Stimulated activated CD4-positive, alpha-beta T cell treated with anti-CD3 and anti-CD28 coated beads, Interleukin-2, amount 100 ng/mL, for 48 hours (primary cell): ENCODE results near the gene HDAC8.

Experiments
- DNase-seq, 2 donors: peaks; one replicate each; pipeline ENCODE4 v3.0.0-alpha.2; 2020

Gene HDAC8

DNA sequence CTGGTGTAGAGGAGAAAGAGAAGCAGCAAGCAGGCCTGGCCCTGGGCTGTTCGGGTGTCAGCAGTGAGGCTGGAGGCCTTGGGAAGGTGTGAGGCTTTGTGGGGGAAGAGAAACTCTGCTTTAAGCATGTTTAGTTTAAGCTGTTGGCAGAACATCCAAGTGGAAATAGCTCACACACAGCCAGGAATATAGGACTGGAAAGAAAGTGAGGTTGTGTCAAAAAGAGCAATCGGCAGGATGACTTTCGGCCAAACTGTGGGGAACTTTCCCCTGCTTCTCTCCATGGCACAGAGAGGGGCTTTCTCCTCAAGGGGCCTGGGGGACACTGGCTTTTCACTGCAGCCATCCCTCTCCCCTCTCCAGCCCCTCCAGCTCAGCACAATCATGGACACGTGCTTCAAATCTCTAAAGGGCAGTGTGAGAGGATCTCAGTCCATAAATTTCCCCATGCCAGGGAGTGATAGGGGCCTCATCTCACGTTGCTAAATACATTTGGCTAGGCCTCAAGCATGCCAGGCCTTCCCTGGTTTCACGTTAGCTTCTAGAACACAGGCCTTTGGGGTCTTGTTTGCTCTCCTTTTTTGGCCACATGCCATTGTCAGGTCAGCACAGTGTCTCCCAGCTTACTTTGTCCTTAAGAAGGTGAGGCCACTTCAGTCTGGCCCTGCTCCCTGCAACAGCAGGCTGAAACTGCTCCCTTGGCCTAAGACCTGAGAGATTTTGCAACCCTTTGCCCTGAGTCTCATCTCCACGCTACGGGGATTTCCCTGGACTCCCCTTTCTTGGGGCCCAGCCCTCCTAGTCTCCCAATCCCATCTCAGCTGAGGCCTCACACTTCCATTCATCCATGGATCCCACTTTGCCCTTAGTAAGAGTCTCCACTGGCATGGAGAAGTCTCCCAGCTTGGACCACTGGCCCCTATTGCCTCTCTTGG, 258.7 kb downstream of the HDAC8 start:
- DNase-seq: no peak

DNA sequence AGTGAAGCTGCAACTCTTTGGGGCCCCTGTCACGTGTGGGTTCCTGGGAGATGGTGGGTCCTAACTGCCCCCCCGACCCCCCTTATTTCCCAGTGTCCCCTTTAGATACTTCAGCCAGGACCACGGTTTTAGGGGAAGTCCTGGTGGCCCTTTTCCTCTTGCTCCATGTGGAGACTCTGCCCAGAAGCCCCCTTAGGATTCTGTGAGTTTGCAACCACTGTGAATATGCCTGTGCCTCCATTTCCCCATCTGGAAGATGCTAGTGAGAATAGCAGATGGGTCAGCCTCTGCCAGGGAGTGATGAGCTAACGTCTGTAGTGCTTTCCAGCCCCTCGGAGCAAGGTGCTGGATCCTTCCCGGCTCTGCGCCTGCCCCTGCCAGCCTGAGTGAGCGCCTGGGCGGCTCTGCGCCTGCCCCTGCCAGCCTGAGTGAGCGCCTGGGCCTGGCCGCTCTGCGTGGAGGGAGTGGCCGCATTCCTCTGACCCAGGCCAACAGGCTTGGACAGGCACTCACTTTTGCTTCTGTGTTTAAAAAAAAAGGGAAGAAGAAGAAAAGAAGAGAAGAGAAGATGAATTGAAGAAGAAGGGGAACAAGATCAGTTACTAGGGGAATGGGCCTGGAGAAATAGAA, 260.2 kb downstream of the HDAC8 start:
- DNase-seq: no peak

DNA sequence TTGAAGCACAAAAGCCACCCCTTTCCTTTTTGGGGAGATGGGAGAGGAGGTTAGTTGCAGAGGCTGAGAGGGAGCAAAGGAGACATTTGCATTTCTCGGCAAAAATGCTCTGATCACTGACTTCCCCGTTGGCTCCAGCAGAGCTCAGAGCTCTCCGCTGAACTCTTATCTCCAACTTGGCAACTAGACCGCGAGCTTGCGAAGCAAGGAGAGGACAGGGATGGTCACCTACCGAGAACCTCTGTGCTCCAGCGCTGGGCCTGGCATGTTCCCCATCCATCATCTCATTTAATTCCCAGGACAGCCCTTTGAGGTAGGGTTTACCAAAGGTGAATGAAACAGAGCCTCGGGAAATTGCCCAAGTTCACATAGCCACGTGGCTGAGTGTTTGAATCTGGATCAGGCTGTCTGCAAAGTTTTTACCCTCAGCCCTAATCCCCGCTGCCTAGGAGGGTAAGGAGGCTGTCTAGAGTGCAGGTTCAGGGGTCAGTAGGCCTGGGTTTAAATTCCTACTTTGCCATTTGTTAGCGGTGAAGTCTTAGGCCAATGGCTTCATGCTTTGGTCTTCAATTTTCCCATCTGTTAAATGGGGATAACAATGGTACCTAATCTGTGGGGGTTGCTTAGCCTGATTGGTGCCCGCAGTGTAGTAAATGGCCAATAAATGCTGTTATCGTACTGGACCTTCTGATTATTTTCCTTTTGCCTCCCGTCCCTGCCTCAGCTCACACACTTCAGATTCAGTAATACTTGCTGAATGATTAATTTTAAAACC, 263.2 kb downstream of the HDAC8 start:
- DNase-seq: no peak

DNA sequence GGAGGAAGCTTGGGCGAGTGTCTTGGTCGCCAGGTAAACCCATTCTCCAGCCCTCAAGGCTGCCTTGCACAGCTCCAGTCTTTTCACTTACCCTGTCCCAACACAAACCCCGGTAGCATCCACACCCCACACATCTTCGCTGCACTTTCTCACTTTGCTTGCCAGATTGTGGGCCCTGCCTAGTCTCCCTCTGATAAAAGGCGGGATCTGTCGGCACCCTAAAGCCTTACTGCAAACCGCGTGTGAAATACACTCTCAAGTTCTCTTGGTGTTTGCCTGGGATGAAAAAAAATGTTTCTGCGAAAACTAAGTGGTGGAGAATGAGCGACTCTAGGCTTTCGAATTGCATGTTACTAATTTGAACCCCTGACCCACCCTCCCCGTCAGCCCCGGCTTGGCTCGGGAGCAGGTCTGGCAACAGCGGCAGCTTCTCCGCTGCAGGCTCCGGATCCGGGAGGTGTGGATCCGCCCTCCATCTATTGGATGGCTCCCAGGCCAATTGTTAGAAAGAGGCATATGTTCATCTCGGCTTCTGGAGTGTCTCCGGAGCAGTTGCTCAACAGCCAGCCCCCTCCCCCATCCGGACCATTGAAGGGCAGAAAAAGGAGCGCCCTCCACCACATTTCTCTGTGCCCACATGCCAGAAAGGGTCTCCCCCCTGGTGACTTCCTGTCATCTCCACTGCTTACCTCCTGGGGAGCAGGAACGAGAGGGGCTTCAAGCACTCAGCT, 263.9 kb downstream of the HDAC8 start:
- peak in 1 of 2 donors; percentile 26 for DNase-seq

DNA sequence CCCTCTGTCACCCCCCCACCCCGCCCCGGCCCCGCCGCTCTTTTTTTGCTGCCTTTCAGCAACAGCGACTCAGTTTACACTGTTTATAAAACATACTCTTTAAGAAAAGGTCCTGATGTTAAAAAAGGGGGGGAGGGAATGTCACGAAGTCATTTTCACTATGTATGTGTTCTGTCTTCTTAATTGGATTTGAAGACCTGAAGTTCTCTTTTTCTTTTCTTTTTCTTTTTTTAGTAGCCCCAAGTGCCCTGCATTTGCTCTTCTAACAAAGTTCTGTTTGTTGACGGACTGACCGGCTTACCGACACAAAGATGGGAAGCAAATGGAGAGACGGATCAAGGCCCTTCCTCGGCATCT, 264.5 kb downstream of the HDAC8 start:
- no peak for DNase-seq

DNA sequence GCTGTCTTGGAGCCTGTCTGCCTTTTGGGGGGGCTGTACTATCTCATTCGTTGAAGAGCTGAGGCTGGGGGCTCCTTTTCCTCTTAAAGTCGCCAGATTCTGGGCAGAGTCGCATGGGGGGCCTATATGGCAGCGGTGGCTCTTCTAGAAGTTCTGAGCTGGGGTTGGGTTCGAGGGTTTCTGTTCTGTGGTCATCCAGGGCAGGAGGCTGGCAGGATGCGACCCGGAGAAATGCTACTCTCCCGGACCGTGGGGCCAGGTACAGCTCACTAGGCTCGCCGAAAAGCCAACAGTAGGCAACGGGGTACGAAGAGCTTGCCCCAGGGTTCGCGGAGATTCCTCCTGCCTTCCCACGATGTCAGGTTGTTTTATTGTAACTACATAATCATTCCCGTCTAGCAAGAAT, 265.0 kb downstream of the HDAC8 start:
- no peak for DNase-seq

DNA sequence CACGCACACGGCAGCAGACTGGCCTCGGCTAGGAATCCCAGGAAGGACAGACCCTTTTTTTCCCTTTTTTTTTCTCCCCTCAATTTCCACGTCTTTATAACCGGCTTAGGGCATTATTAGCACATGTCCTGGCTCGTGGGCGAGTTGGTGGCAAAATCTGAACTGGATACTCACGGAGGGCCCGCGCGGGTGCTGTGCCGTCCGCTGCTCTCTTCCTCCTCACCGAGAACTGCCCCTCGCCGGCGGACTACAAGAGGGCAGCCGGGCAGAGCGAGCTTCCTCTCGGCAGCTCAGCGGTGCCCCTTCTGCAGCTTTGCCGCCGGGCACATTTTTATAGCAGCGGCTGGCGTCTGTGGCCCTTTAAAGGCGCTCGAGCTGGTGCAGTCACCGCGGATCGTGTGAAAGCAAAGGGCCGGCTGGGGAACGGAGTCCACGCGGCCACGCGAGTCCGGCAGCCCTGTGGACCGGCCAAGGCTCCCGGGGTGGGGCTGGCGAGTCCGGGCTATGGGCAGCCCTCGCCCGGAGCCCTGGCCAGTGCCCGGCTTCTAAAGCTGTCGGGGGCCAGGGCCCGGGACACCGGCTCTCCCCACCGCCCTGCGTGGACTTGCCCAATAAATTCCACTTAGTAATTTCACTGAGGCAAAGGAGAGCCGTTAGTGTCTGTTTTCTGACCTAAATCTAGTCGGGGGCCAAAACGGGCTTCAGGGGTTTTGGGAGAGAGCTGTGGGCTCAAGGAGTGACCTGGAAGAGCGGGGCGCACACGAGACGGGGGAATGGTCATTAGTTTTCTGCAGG, 265.6 kb downstream of the HDAC8 start:
- DNase-seq: no peak

DNA sequence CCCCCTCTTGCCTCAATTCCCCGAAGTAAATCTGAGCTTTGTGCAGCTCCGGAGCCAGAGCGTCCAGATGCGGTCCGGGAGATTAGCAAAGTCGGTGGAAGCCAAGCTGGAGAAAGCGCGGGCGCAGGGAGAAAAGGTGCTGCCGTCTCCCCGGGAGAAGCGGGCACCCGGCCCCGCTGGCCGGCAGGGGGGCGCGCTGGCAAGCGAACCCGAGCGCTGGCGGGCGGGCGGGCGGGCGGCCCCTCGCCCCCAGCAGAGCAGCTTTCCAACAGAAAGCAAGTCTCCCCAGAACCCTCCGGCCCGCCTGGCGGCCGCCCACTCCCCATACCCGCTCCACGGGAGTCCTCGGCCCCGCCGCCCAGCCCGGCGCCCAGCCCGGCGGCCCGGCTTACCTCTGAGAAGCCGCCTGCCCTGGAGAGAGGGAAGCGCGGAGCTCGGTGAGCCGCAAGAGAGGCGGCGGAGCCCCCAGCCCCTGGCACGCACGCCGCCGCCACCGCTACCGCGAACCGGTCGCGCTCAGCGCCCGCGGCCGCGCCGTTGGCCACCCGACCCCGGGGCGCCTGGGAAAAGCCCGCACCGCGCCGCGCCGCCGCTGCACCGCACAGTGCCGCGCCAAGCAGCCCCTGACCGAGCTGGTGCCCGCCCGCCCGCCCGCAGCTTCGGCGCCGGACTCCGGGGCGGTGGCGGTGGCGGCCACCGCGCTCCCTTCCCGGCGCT, 266.4 kb downstream of the HDAC8 start:
- no peak for DNase-seq

DNA sequence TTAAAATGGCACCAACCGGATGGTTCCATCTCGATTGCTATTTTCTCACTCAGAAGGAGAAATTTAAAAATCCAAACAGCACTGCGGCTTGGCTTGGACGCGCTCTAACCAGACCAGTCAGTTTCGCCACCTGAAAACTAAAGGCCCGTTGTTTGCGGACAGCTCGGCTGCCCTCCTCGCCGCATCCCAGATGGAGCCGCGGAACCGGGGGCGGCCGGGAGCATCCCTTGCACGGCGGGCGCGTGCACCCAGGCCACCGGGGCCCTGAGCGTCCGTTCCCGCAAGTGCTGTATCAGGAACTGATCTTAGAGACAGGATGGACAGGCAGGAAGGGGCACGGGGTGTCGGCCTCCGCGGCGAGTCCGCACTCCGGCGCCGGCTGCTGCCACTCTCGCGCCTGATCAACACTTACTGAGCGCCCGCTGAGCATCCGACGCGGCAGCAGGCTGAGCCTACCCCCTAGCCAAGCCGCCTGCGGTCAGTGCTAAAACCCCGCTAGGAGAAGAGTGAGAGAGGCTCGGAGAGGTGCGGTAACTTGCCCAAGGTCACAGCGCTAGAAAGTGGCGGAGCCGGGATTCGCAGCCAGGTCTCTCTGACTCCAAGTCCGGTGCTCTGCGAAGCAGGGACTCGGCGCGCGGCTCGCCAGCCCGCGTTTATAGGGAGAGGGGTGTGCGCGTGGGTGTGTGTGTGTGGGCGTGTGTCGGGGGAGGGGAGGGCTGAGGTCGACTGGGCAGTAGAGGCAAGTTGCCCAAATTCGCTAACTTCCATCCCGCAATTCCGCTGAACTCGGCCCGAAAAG, 267.2 kb downstream of the HDAC8 start, which contains the start of gene CITED1:
TSS of gene CITED1 (minus strand) at position 629 of the 799 bp plus-strand sequence. CDS start 3,045 bp downstream, outside the sequence.
- no peak for DNase-seq

DNA sequence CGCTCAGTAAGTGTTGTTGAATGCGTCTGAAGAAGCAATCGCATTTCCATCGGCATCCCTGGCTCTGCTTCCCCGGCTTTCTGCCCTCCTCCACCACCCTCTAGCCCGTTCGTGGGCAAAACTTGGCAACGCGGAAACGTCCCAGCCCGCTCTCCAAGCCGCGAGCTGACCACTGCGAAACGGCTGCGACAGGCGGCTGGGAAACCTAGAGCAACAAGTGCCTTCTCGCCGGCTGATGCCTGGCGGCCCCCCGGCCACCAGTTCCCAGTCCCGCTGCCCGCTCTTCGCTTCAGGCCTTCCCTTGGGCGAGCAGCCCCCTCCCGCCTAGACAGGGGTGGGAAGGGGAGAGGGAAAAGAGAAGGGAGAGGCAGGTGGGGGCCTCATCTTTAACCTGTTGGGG, 267.8 kb downstream of the HDAC8 start:
- no peak for DNase-seq

DNA sequence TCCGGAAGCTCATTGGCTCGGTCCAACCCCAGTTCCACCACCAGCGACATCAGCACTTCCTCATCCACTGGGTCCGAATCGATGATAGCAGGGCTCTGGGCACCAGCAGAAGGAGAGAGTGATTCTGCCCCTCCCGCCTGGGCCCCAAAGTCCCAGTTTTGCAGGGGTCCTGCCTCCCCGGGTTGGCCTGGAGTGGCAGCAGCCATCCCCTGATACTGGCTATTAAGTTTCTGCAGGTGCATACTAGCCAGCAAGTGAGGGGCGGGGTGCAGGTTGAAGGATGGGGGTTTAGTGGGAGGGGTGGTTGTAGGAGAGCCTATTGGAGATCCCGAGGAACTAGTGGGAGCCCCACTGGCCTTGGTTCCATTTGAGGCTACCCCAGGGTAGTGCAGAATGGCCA, 270.9 kb downstream of the HDAC8 start:
- DNase-seq: no peak

DNA sequence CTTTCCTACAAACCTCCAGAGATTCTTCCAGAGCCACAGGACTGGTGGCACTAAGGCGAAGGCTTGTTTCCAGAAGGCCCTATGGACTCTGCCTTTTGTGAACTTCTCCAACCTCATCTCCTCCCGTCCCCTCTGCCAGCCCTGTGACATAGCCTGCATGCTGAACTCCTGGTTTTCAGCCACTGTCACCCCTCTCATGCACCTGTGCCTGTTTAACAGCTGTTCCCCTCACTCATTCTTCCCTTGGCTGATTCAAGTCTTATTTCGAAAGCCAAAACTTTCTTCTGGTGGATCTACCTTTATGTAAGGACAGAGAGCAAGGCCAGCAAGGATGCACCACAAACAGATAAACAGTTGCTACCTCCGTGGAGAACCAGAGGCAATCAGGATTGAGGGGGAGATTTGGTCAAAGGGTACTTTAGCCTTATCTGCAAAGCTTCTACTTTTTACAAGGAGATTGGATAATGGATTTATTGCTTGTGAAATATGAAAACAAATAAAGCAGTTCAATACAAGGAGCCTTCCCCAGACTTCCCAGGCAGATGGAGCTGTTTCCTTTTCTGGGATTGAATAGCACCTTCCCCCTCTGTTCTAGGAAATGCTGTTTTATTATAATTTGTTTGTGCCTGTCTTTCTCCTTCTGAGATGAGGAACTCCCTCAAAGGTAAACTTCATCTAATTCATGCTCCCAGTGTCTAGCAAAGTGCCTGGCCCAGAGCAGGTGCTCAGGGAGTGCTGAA, 272.6 kb downstream of the HDAC8 start:
- no peak for DNase-seq

DNA sequence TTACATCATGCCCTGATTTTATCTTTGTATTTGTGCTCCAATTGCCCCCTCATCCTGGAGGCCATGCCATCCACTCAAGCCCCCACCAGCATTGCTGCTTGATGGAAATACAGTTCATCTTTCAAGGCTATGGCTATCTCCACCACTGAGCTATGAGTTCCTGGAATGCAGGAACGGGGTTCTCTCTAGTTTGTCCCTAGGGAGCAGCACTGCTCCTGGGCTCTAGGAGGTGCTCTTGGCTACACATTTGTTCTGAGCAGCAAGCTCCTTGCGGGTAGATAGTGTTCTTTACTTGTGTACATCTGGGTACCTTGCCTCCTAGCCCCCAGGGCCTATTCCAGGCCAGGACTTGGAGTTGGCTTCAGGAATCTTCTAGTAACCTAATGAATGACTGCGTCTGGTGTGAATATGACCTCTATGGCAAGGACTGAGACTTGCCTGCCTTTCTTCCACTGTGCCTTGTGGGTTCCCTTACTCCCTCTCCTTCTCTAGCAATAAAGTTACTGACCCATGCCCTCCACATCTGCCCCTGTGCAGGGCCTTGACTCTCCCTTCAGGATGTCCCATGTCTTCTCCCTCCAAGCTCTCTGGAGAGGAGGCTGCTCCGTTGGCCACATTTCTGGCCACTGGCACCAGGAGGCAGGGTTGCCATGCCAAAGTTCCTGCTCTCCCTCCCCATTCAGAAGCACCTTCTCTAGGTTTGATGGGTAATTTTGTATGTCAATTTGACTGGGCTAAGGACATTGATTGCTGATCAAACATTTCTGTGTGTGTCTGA, 274.5 kb downstream of the HDAC8 start:
- no peak for DNase-seq

DNA sequence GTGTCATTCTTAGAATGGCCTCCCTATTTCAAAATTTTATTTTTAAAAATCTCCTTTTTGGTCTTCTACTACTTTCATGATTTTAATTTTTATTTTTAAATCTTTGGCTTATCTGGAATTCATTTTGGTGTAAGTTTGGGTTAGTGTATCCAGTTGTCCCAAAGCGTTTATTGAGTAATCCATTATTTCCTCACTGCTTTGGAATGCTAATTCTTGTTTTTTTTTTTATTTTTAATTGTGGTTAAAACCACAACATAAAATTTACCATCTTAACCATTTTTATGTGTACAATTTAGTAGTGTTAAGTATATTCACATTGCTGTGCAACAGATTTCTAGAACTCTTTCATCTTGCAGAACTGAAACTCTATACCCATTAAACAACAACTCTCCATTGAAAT, 275.7 kb downstream of the HDAC8 start:
- DNase-seq: no peak

DNA sequence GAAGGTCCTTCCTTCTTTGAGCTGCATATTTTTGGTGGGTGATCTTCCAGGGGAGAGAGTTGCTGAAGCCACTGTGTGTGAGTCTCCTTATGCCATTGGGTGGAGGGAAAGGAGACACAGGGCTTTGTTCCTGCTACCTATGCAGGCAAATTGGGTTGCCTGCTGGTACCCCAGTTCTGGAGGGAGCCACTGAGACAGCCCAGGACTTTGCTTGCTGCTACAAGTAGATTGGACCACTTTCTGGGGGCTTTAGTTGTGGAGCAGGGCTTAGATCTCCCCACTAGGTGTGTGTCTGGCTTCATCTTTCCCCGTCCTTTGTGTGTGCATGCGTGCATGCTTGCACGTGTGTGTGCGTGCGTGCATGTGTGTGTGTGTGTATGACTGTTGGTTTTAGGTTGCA, 276.9 kb downstream of the HDAC8 start:
- DNase-seq: no peak

DNA sequence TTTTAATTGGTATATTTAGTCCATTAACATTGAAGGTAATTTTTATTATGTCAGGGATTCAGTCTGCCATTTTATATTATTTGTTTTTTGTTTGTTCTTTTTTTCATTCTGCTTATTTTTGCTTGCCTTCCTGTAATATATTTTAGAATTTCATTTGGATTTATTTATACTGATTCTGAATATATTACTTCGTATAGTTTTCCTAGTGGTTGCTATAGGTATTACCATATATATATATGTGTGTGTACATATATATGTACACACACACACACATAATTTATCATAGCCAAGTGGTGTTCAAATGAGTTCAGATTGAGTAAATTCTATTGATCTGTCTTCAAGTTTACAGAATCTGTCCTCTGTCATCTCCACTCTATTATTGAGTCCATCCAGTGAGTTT, 278.1 kb downstream of the HDAC8 start:
- DNase-seq: no peak

DNA sequence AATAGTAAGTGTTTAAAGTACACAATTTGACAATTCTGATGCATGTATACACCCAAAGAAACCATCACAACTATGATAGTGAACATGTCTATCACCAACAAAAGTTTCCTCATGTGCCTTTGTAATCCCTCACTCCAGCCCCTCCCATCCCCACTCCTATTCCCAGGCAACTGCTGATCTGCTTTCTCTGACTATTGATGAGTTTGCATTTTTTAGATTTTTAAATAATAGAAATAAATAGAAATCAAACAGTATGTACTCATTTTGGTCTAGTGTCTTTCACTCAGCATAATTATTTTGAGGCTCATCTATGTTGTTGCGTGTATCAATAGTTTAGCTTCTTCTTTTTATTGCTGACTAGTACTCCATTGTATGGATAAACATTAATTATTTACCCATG, 290.3 kb downstream of the HDAC8 start:
- DNase-seq: no peak

DNA sequence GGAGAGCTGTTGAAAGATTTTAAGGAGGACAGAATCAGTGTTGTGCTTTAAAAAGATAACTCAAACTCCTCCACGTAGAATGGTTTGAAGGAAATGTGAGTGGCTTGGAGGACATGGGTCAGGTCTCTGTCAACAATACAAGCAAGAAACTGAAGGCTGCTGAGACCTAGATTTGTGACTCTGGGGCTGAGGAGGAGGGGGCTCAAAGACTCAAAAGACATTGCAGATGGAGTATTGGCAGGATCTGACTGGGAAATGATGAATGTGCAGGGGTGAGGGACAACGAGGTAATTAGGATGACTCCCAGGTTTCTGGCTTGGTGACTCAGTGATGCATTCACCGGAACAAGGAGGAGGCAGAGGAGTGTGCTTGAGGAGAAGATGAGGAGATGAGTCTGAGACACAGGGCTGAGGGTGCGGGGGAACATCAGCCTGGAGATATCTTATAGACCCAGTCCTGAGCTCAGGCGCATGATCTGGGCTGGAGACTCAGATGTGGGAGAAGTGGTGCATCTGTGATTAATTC, 292.3 kb downstream of the HDAC8 start:
- DNase-seq: no peak
